Measurements from ENCODE around the gene GNG2.

DNA sequence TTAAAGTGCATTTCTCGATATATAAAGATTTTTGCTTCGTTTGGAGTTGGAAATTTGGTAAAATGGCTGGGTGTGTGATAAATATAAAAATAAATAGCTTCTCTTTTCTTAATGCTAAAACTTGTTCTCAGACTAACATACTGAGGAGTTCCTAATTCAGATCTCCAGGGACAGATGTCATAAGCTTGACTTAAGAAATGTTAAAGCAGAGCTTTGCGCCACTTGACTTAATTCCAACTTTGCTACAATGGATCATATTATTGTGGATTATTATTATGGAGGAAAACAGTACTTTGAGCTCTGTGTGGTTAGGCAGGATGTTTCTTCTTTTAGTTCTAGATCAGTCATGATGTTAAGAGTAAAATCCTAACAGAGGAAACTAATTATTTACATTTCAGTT lies 33.8 kb downstream of the GNG2 start:
- TF ChIP-seq CTCF (conservative IDR thresholded peaks at IDR 0.05 in 1 of 2, IDR thresholded peaks at IDR 0.05 in 1 of 2; ENCODE audit: extremely low read depth in 1 of 2, insufficient read depth in 1 of 2, low read depth in 1 of 2, low read length in 2 of 2) (no peak), EZH2 (IDR thresholded peaks at IDR 0.05; ENCODE audit: borderline replicate concordance, low read length) (no peak)
